PC-3 (cell line): Measurements from ENCODE around the gene LYPD5. TPM values are rescaled to one million over a fixed set of nuclear protein-coding genes. Genes with fewer than 3 reads are reported as not detected.

Experiments
- ATAC-seq: fragments of 200-7000 bp; cut with Tn5 transposase; 2 replicates; pipeline ENCODE4 v1.9.1; 2020; ENCODE audit warnings: mild to moderate bottlenecking, moderate library complexity
- BruUV-seq: library from RNA; stranded (reverse); fragments of 400-500 nt; replicated peaks from 2 replicates; lab custom pipeline; 2021; lab: Mats Ljungman, UMichigan
- CTCF ChIA-PET: fragments of 300-600 bp; sonication (Branson Sonifier 250); formaldehyde crosslinking; loops from one replicate; lab custom pipeline; 2022; ENCODE audit warnings: antibody characterized with exemption; lab: Charles Lee
- POLR2A ChIA-PET: fragments of 300-600 bp; sonication (Branson Sonifier 250); formaldehyde crosslinking; loops from one replicate; lab custom pipeline; 2022; ENCODE audit warnings: antibody characterized with exemption; ENCODE audit not compliant: unreplicated experiment; lab: Charles Lee
- DNase-seq: peaks from one replicate; pipeline ENCODE4 v3.0.0-alpha.2; 2015
- H2AFZ ChIP-seq: fragments of 300-600 bp; sonication (generic); 2 replicates; pipeline ENCODE4 v1.6.0; 2016; ENCODE audit warnings: antibody characterized with exemption, low read length
- H3F3A ChIP-seq: fragments of 300-600 bp; sonication (generic); one replicate; pipeline ENCODE4 v1.6.0; 2017; ENCODE audit warnings: antibody characterized with exemption, low read length, control low read depth, mild to moderate bottlenecking; ENCODE audit not compliant: unreplicated experiment
- H3K27ac ChIP-seq: fragments of 300-600 bp; sonication (generic); 2 replicates; pipeline ENCODE4 v1.5.1; 2016; ENCODE audit warnings: mild to moderate bottlenecking, low read length
- H3K27me3 ChIP-seq: fragments of 300-600 bp; sonication (generic); 2 replicates; pipeline ENCODE4 v1.6.1; 2016; ENCODE audit warnings: low read length, mixed read lengths
- H3K36me3 ChIP-seq: fragments of 300-600 bp; sonication (generic); 2 replicates; pipeline ENCODE4 v1.6.1; 2016; ENCODE audit warnings: low read depth, mixed run types, low read length, mixed read lengths
- H3K4me1 ChIP-seq: fragments of 300-600 bp; sonication (generic); 2 replicates; pipeline ENCODE4 v1.5.1; 2016; ENCODE audit warnings: low read length; ENCODE audit not compliant: insufficient read depth
- H3K4me2 ChIP-seq: fragments of 300-600 bp; sonication (generic); 2 replicates; pipeline ENCODE4 v1.6.0; 2016; ENCODE audit warnings: low read length
- H3K4me3 ChIP-seq: fragments of 300-600 bp; sonication (generic); 2 replicates; pipeline ENCODE4 v1.5.1; 2016; ENCODE audit warnings: mild to moderate bottlenecking, low read length, mixed read lengths
- H3K79me2 ChIP-seq: fragments of 300-600 bp; sonication (generic); 2 replicates; pipeline ENCODE4 v1.6.1; 2017; ENCODE audit warnings: low read length, mixed read lengths
- H3K9ac ChIP-seq: fragments of 300-600 bp; sonication (generic); 2 replicates; pipeline ENCODE4 v1.6.0; 2016; ENCODE audit warnings: mild to moderate bottlenecking, low read length
- H3K9me2 ChIP-seq: fragments of 300-600 bp; sonication (generic); replicated peaks from 2 replicates; pipeline ENCODE4 v1.6.1; 2016; ENCODE audit warnings: mixed run types, low read length, mixed read lengths
- H3K9me3 ChIP-seq: fragments of 300-600 bp; sonication (generic); 2 replicates; pipeline ENCODE4 v1.6.1; 2016; ENCODE audit warnings: low read length, mixed read lengths
- H4K20me1 ChIP-seq: fragments of 300-600 bp; sonication (generic); 2 replicates; pipeline ENCODE4 v1.6.1; 2016; ENCODE audit warnings: low read length, mixed read lengths
- EZH2 ChIP-seq: fragments of 300-600 bp; sonication (generic); IDR thresholded peaks from one replicate; pipeline ENCODE4 v1.6.1; 2017; ENCODE audit warnings: antibody characterized with exemption, mild to moderate bottlenecking, low read length; ENCODE audit not compliant: unreplicated experiment
- EZH2phosphoT487 ChIP-seq: fragments of 300-600 bp; sonication (generic); IDR thresholded peaks from 2 replicates; pipeline ENCODE4 v1.6.1; 2018; ENCODE audit warnings: mild to moderate bottlenecking, antibody characterized with exemption, low read length, borderline replicate concordance
- intact Hi-C: fragments of 100-400 bp; cut with micrococcal nuclease; formaldehyde crosslinking; loops from 2 replicates; pipeline ENCODE4 v1.9.0; 2023
- total RNA-seq: library from RNA; depleted of rRNA; stranded (reverse); fragments of >200 nt; gene quantifications from 2 replicates; pipeline ENCODE4 v1.2.3, GENCODE V29; 2014; rRNA removed
- TF ChIP-seq, protein P1 (sequence below): fragments of 300-600 bp; sonication (generic); conservative IDR thresholded peaks from 2 replicates; pipeline ENCODE4 v1.5.1; 2017; ENCODE audit warnings: antibody characterized with exemption, low read depth, mild to moderate bottlenecking, low read length

The LYPD5 gene
- total RNA-seq, 1 experiment from 2014 or later, result 6.8 TPM

DNA sequence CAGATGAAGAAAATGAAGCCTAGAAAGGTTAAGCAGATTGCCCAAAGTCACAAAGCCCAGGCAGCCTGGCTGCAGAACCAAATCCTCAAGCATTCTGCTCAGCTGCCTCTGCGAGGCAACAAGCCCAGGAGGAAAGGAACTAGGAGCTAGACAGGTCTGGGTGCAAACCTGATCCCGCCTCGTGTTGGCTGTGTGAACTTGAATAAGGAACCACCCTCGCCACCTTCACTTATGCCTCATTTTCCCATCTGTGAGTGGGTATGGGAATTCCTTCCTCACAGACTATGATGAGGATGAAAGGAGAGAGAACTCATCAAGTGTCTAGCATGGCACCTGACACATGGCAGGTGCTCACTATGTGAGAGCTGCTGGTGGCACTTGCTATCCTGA, 54.0 kb downstream of the LYPD5 start:
- Histone ChIP-seq H3K4me1 (peaks cover 19% of the 10 kb centered on the region), H3K79me2 (peaks cover 22% of the 10 kb centered on the region), H3F3A (no peaks in the 10 kb centered on the region), H4K20me1 (no peaks in the 10 kb centered on the region), H3K9ac (no peak overlapping the region), H3K4me2 (no peak overlapping the region), H2AFZ (no peak overlapping the region), H3K9me2 (no peaks in the 10 kb centered on the region), H3K4me3 (no peak overlapping the region), H3K27ac (no peak overlapping the region), H3K9me3 (no peaks in the 10 kb centered on the region), H3K36me3 (peaks cover 32% of the 10 kb centered on the region), H3K27me3 (no peaks in the 10 kb centered on the region)
- TF ChIP-seq EZH2, result no peak
- no peak for TF ChIP-seq EZH2phosphoT487
- TF ChIP-seq, protein P1, sequence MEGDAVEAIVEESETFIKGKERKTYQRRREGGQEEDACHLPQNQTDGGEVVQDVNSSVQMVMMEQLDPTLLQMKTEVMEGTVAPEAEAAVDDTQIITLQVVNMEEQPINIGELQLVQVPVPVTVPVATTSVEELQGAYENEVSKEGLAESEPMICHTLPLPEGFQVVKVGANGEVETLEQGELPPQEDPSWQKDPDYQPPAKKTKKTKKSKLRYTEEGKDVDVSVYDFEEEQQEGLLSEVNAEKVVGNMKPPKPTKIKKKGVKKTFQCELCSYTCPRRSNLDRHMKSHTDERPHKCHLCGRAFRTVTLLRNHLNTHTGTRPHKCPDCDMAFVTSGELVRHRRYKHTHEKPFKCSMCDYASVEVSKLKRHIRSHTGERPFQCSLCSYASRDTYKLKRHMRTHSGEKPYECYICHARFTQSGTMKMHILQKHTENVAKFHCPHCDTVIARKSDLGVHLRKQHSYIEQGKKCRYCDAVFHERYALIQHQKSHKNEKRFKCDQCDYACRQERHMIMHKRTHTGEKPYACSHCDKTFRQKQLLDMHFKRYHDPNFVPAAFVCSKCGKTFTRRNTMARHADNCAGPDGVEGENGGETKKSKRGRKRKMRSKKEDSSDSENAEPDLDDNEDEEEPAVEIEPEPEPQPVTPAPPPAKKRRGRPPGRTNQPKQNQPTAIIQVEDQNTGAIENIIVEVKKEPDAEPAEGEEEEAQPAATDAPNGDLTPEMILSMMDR, result no peak
- DNase-seq (no peak), ATAC-seq (no peak)
- no TSS peak for BruUV-seq
- POLR2A ChIA-PET, result no interaction called here
- CTCF ChIA-PET, result no interaction called here
- intact Hi-C loops, result no loop called here

GRCh38 chr19:43747557-43748204, 54.6 kb downstream of the LYPD5 start:
- Histone ChIP-seq H4K20me1 (no peaks in the 10 kb centered on the region), H3K4me3 (no peak overlapping the region), H3F3A (no peaks in the 10 kb centered on the region), H3K4me2 (no peak overlapping the region), H3K9me3 (no peaks in the 10 kb centered on the region), H3K9me2 (no peaks in the 10 kb centered on the region), H3K4me1 (peaks cover 13% of the 10 kb centered on the region), H3K9ac (no peak overlapping the region), H3K27ac (no peak overlapping the region), H3K27me3 (no peaks in the 10 kb centered on the region), H3K36me3 (peaks cover 32% of the 10 kb centered on the region), H3K79me2 (peaks cover 17% of the 10 kb centered on the region), H2AFZ (no peak overlapping the region)
- no peak for DNase-seq
- TF ChIP-seq EZH2, result no peak
- TF ChIP-seq EZH2phosphoT487, result no peak
- TF ChIP-seq, protein P1, result no peak
- POLR2A ChIA-PET, result no interaction called here
- ATAC-seq, result no peak
- CTCF ChIA-PET, result no interaction called here
- no TSS peak for BruUV-seq
- intact Hi-C loops, result no loop called here

Other genes with a start within 250 kb of the LYPD5 start
- gene XRCC1, start 226.9 kb downstream of the LYPD5 start, total RNA-seq, result 23.4 and 43.1 TPM in 2 replicates
- 0.18 TPM in 1 of 2 replicates, not detected in the other for gene PINLYP, start 226.6 kb downstream of the LYPD5 start, total RNA-seq
- 12.5 and 12.9 TPM in 2 replicates for gene IRGQ, start 206.3 kb downstream of the LYPD5 start, total RNA-seq
- 10.9 and 14.7 TPM in 2 replicates for gene ZNF576, start 205.9 kb downstream of the LYPD5 start, total RNA-seq
- gene SRRM5, start 190.4 kb downstream of the LYPD5 start, total RNA-seq, result 0.11 and 0.12 TPM in 2 replicates
- 46.8 and 54.0 TPM in 2 replicates for gene ZNF428, start 182.8 kb downstream of the LYPD5 start, total RNA-seq
- 13.7 and 15.0 TPM in 2 replicates for gene CADM4, start 162.6 kb downstream of the LYPD5 start, total RNA-seq
- gene PLAUR, start 132.3 kb downstream of the LYPD5 start, total RNA-seq, result 208 and 241 TPM in 2 replicates
- not detected in 2 replicates for gene IRGC, start 86.4 kb downstream of the LYPD5 start, total RNA-seq
- gene SMG9, start 47.5 kb downstream of the LYPD5 start, total RNA-seq, result 48.8 and 49.1 TPM in 2 replicates
- gene KCNN4, start 21.5 kb downstream of the LYPD5 start, total RNA-seq, result 45.7 and 57.7 TPM in 2 replicates
- gene ZNF283, start 24.9 kb upstream of the LYPD5 start, total RNA-seq, result 3.0 and 4.0 TPM in 2 replicates
- gene ZNF404, start 81.5 kb upstream of the LYPD5 start, total RNA-seq, result 0.46 TPM in 1 of 2 replicates, not detected in the other
- gene ZNF45, start 132.8 kb upstream of the LYPD5 start, total RNA-seq, result 5.8 and 7.8 TPM in 2 replicates
- 0.55 and 2.1 TPM in 2 replicates for gene ZNF221, start 148.8 kb upstream of the LYPD5 start, total RNA-seq
- gene ZNF155, start 181.7 kb upstream of the LYPD5 start, total RNA-seq, result 3.1 and 4.4 TPM in 2 replicates
- 0.52 and 1.0 TPM in 2 replicates for gene ZNF230, start 200.5 kb upstream of the LYPD5 start, total RNA-seq
- 0.95 and 2.0 TPM in 2 replicates for gene ZNF222, start 222.9 kb upstream of the LYPD5 start, total RNA-seq
- gene ZNF223, start 249.6 kb upstream of the LYPD5 start, total RNA-seq, result not detected in 2 replicates